HepG2 (cell line): ENCODE results near the gene IGSF5. TPM values are rescaled to one million over a fixed set of nuclear protein-coding genes. Genes with fewer than 3 reads are reported as not detected.

Source experiments
- ATAC-seq: fragments of 200-7000 bp; cut with Tn5 transposase; 3 replicates; pipeline ENCODE4 v1.9.1; 2020; ENCODE audit warnings: mild to moderate bottlenecking, moderate library complexity
- BruUV-seq: library from RNA; stranded (reverse); fragments of 400-500 nt; replicated peaks from 2 replicates; lab custom pipeline; 2021; lab: Mats Ljungman, UMichigan
- CTCF ChIA-PET: fragments of 300-600 bp; formaldehyde crosslinking; extraction: SDS; loops from one replicate; lab custom pipeline; 2021; ENCODE audit warnings: low total read pairs, inconsistent platforms, low intra/inter-chr PET ratio; lab: Yijun Ruan, JAX
- POLR2A ChIA-PET: fragments of 350-600 bp; sonication (Branson Sonifier 250); formaldehyde crosslinking; loops from one replicate; lab custom pipeline; 2020; ENCODE audit warnings: antibody characterized with exemption, inconsistent platforms; lab: Yijun Ruan, JAX
- DNase-seq: peaks from one replicate; pipeline ENCODE4 v3.0.0-alpha.2; 2015; ENCODE audit warnings: low spot score
- FAIRE-seq: peaks from 3 replicates; lab custom pipeline; 2011; peaks lifted over from hg19 to GRCh38; lab: Jason Lieb, UNC
- H2AFZ ChIP-seq: one replicate; pipeline ENCODE4 v1.6.1; 2011; ENCODE audit warnings: low read length, inconsistent platforms
- H3K27ac ChIP-seq: fragments of 300-600 bp; 3 replicates; pipeline ENCODE4 v1.8.0; 2011; ENCODE audit warnings: mixed run types, mild to moderate bottlenecking, mixed read lengths, low read length, inconsistent platforms; ENCODE audit not compliant: insufficient read depth; ENCODE audit errors: extremely low read length
- H3K27me3 ChIP-seq, 2 experiments: fragments of 200-600 bp in 1 of 2; 2 replicates in 1 of 2; 3 replicates in 1 of 2; pipeline versions ENCODE4 v1.6.0 to v1.8.0; 2011; ENCODE audit warnings: low read length in 2 of 2, mild to moderate bottlenecking in 2 of 2, moderate library complexity in 2 of 2, inconsistent platforms in 1 of 2; ENCODE audit not compliant: insufficient read depth in 2 of 2, control insufficient read depth in 1 of 2
- H3K36me3 ChIP-seq, 2 experiments: fragments of 200-600 bp in 1 of 2; replicated peaks in 1 of 2; 2 replicates in 1 of 2; 3 replicates in 1 of 2; pipeline versions ENCODE4 v1.5.1 to v1.8.0; 2011; ENCODE audit warnings: low read length in 2 of 2, inconsistent platforms in 1 of 2; ENCODE audit not compliant: insufficient read depth in 2 of 2, control insufficient read depth in 1 of 2
- H3K4me1 ChIP-seq: 2 replicates; pipeline ENCODE4 v1.5.1; 2012; ENCODE audit warnings: low read length, inconsistent platforms; ENCODE audit not compliant: insufficient read depth
- H3K4me2 ChIP-seq: 2 replicates; pipeline ENCODE4 v1.6.0; 2011; ENCODE audit warnings: low read depth, low read length, inconsistent platforms
- H3K4me3 ChIP-seq, 3 experiments: fragments of 200-600 bp in 1 of 3; sonication (generic), shearing (Covaris generic) in 1 of 3; replicated peaks in 1 of 3; 2 replicates each; pipeline ENCODE4 v1.5.1; 2011 to 2016; ENCODE audit warnings: low read length in 3 of 3, inconsistent platforms in 2 of 3, low read depth in 2 of 3, mild to moderate bottlenecking in 2 of 3, control low read depth in 1 of 3, mixed read lengths in 1 of 3; ENCODE audit not compliant: insufficient read depth in 1 of 3
- H3K79me2 ChIP-seq: one replicate; pipeline ENCODE4 v1.6.1; 2011; ENCODE audit warnings: low read length, inconsistent platforms; ENCODE audit not compliant: insufficient read depth
- H3K9ac ChIP-seq: 2 replicates; pipeline ENCODE4 v1.6.0; 2011; ENCODE audit warnings: mild to moderate bottlenecking, low read depth, low read length, inconsistent platforms; ENCODE audit not compliant: insufficient read depth
- H3K9me3 ChIP-seq: 2 replicates; pipeline ENCODE4 v1.5.1; 2012; ENCODE audit warnings: mild to moderate bottlenecking, low read length
- H4K20me1 ChIP-seq: 2 replicates; pipeline ENCODE4 v1.6.0; 2011; ENCODE audit warnings: inconsistent platforms, mild to moderate bottlenecking, low read length, moderate library complexity; ENCODE audit not compliant: insufficient read depth
- MLLT10 ChIP-seq: sonication (generic); formaldehyde crosslinking; IDR thresholded peaks from 2 replicates; pipeline ENCODE4 v1.4.0; 2020; ENCODE audit warnings: missing genetic modification reagents
- PAWR ChIP-seq: sonication (generic); formaldehyde crosslinking; IDR thresholded peaks from 2 replicates; pipeline ENCODE4 v1.4.0; 2020; ENCODE audit warnings: missing genetic modification reagents, mild to moderate bottlenecking, borderline replicate concordance
- PRMT3 ChIP-seq: sonication (generic); formaldehyde crosslinking; IDR thresholded peaks from 2 replicates; pipeline ENCODE4 v1.8.1; 2022; ENCODE audit warnings: low read depth, mild to moderate bottlenecking, moderate library complexity, missing genetic modification reagents, borderline replicate concordance
- THAP9 ChIP-seq: sonication (generic); formaldehyde crosslinking; IDR thresholded peaks from 2 replicates; pipeline ENCODE4; 2020; ENCODE audit warnings: missing genetic modification reagents, mild to moderate bottlenecking, borderline replicate concordance
- ZFP90 ChIP-seq: sonication (generic); formaldehyde crosslinking; IDR thresholded peaks from 2 replicates; pipeline ENCODE4 v1.8.0; 2022; ENCODE audit warnings: missing genetic modification reagents, mild to moderate bottlenecking, inconsistent platforms, borderline replicate concordance
- ZNF660 ChIP-seq: sonication (generic); formaldehyde crosslinking; IDR thresholded peaks from 2 replicates; pipeline ENCODE4 v1.5.1; 2020; ENCODE audit warnings: mild to moderate bottlenecking, low read depth, missing genetic modification reagents, borderline replicate concordance
- WGBS: methylation state at CpG from one replicate; pipeline ENCODE4 v1.1.6; 2017; ENCODE audit warnings: low lambda C conversion rate; 5-methylcytosine and 5-hydroxymethylcytosine counted together
- in situ Hi-C: cut with HindIII; loops from 2 replicates; pipeline ENCODE4 v1.10.0; 2017; ENCODE audit warnings: low pct_unique_long_range_greater_than_20kb; ENCODE audit not compliant: extremely low pct_ligation_motif_present
- intact Hi-C: fragments of 100-400 bp; cut with micrococcal nuclease; formaldehyde crosslinking; loops from one replicate; pipeline ENCODE4 v1.10.0; 2022; ENCODE audit not compliant: unreplicated experiment
- polyA plus RNA-seq, 8 experiments: library from polyadenylated mRNA; depleted of rRNA in 3 of 8; stranded (reverse) in 7 of 8; unstranded in 1 of 8; fragments of >200 nt; fragmentation: Illumina TruSeq in 4 of 8; extraction: Trizol in 4 of 8; gene quantifications; 2 replicates each; pipeline versions ENCODE4 v1.2.1 to v1.2.3, GENCODE V29; 2011 to 2016; ENCODE audit warnings: low read depth in 4 of 8, missing spikeins in 1 of 8, mixed read lengths in 1 of 8; ENCODE audit not compliant: insufficient read depth in 1 of 8
- total RNA-seq, 5 experiments: library from RNA; depleted of rRNA; stranded (reverse); fragments of >200 nt; fragmentation: Illumina TruSeq; extraction: Trizol; gene quantifications; 2 replicates each; pipeline ENCODE4 v1.2.3, GENCODE V29; 2016; ENCODE audit warnings: low read depth in 1 of 5

The IGSF5 gene
- total and polyA plus RNA-seq, 2 of the 13 experiments (the other 11 are each of a cell fraction or from before 2014, with no cell fraction given), result not detected

- Histone ChIP-seq H3K36me3 (no peaks in the 10 kb centered on the region), H3K9me3 (peaks cover 73% of the 10 kb centered on the region), H4K20me1 (no peaks in the 10 kb centered on the region), H2AFZ (no peak overlapping the region), H3K9ac (no peak overlapping the region), H3K4me3 (no peak overlapping the region), H3K27ac (no peak overlapping the region), H3K4me2 (no peak overlapping the region), H3K4me1 (no peaks in the 10 kb centered on the region), H3K79me2 (no peaks in the 10 kb centered on the region), H3K27me3 (no peaks in the 10 kb centered on the region)
- ChIA-PET POLR2A (no interaction called here), CTCF (no interaction called here)
- no TSS peak for BruUV-seq
- WGBS, result 79% methylated on average over 2 of the region's 2 CpGs
- no peak for FAIRE-seq
- in situ Hi-C loops, result no loop called here
- no peak for TF ChIP-seq ZFP90 (CRISPR knock-in tag)
- no peak for TF ChIP-seq PRMT3 (CRISPR knock-in tag)
- TF ChIP-seq MLLT10, result no peak
- no peak for TF ChIP-seq ZNF660 (CRISPR knock-in tag)
- TF ChIP-seq THAP9 (CRISPR knock-in tag), result no peak
- TF ChIP-seq PAWR (CRISPR knock-in tag), result no peak
- no peak for ATAC-seq
- no peak for DNase-seq
- intact Hi-C loops, result no loop called here
Measured at GRCh38 chr21:39802217-39802616, 57.2 kb downstream of the IGSF5 start.
